HL-60/S4 treated with phorbol 12-myristate 13-acetate at 8.2 ng/mL for 4 days and 3 days (cell line): Measurements from ENCODE around the gene ST3GAL5.

Experiments used
- in situ Hi-C: fragments of 300-500 bp; cut with MboI; formaldehyde crosslinking; loops from 2 replicates; pipeline ENCODE4 v1.15.0; 2022; ENCODE audit warnings: low sequenced_read_pairs

ST3GAL5 gene

DNA sequence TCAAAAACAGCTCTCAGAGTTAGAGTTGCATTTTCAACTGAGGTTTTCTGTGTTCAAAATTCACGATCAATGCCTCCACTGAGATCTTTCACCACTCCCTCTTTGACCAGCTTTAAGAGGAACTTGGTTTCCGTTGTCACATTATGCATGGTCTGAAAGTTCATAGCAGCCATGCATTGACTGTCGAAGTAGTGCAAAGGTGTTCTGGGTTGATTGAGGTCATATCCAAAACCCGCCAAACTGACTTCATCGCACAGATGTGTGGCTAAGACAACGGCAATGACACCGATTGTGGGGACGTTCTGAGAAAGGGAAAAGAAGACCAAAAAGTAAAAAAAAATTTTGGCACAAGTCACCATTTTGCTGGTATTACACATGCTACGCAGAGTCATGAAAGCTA lies 48.7 kb downstream of the ST3GAL5 start:
- in situ Hi-C loops = no loop called here

GRCh38 chr2:85839461-85839860 lies 49.3 kb downstream of the ST3GAL5 start:
- in situ Hi-C loops = no loop called here

DNA sequence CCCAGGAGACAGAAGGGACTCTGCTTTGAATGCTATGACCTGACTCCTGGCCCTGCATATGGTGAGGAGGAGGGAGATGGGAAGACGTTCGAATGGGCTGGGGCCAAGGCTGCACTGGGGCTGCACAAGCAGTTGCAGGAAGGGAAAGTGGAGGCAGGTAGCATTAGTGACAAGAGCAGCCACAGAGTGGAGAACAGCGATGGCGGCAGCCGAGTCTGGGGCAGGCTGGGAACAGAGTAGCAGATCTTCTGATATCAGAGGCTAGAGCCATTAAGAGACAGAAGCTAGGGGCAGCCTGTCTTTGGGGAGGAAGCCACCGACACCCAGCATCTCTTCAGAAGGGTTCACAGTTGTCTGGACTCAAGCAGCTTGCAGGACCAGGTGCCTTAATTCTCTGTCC lies 50.1 kb downstream of the ST3GAL5 start:
- in situ Hi-C loops = no loop called here

DNA sequence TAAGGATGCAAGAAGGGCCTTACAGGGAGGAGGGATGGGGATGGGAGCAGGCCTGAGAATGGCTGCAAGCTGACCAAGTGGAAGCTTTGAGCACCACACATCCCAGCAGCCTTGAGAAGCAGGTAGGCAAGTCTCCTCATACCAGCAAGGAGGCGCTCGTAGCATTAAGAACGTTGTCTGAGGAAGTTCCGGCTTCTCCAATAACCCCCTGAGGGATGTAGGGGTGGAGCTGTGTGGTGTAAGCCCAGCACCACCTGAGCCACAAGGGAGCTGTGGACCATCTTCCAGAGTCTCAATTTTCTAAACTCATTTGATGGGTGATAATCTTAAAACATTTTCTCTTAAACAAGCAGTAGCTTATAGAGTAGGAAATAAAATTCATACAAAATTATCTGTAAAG lies 50.6 kb downstream of the ST3GAL5 start:
- in situ Hi-C loops = no loop called here

DNA sequence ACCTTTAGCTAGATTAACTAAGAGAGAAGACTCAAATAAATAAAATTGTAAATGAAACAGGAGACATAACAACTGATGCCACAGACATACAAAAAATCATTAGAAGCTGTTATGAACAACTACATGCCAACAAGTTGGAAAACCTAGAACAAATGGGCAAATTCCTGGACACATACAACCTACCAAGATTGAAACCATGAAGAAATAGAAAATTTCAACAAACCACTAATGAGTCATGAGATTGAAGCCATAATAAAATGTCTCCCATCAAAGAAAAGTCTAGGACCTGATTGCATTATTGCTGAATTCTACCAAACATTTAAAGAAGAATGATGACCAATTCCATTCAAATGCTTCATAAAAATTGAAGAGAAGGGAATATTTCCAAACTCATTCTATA lies 54.3 kb downstream of the ST3GAL5 start:
- in situ Hi-C loops = no loop called here

GRCh38 chr2:85831735-85832134 lies 57.1 kb downstream of the ST3GAL5 start:
- in situ Hi-C loops = no loop called here

DNA sequence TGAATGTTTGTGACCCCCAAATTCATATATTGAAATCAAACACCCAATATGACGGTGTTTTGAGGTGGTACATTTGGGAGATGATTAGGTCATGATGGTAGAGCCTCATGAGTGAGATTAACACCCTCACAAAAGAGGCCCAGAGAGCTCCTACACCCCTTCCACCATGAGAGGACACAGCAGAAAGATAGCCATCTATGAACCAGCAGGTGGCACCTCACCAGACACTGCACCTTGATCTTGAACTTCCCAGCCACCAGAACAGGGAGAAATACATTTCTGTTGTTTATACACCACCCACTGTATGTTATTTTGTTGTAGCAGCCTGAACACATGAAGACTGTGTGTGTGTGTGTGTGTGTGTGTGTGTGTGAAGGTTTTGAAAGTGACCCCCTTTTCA lies 58.1 kb downstream of the ST3GAL5 start:
- in situ Hi-C loops = no loop called here

- in situ Hi-C loops = loop anchor here (5.0 kb wide), 1 partner anchor 248 kb away; no protein-coding TSS in a partner anchor
These were observed 59.4 kb downstream of the ST3GAL5 start for GRCh38 chr2:85829394-85829793.

DNA sequence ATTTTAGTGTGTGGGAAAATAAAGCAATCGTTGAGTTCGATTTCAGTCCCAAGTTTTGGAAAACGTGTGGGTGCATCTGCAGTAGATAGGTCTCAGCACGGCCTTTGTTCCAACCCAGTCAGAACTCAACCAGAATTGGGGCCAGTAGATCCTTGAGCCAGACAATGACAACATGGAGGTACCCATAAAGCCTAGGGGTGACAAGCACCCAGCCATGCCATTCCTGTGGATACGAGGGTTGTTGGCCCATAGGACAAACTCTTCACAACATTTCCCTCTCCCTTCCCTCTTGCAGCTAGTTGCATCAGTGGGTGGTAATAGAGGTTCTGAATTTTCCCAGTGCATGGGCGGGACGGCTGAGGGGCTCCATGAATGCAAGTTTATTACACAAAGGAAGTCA lies 60.1 kb downstream of the ST3GAL5 start:
- in situ Hi-C loops = loop anchor here (5.0 kb wide), 1 partner anchor 249 kb away; no protein-coding TSS in a partner anchor

DNA sequence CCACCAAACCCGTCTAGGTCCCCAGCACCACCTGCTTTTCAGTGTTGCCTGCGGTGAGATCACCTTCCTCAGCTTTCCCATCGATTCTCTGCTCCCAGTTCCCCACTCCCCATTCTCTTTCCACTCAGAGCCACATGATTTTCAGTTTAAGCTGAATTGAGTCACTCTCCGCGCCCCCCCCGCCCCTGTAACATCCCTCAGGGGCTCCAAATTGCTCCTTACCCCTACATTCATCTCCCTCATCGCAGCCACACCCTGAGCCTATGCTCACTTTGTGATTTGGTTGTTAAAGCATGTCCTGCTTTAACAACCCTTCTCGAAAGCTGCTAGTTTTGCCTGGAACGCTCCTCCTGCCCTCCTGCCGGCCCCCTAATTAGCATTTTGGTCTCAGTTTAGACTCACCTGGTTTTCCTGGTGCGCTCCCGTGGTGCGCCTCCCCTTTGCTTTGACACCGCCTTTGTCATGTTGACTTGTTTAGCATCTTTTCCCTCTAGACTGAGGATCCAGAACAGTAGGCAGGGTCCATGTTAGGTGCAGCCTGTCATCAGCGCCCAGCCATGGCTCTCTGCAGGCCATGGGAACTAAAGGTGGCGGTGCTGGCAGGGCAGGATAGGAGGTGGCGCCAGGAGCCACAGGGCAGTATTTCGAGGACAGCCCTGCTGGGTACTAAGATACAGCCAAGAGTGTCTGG lies 60.8 kb downstream of the ST3GAL5 start:
- in situ Hi-C loops = loop anchor here (5.0 kb wide), 1 partner anchor 249 kb away; no protein-coding TSS in a partner anchor

DNA sequence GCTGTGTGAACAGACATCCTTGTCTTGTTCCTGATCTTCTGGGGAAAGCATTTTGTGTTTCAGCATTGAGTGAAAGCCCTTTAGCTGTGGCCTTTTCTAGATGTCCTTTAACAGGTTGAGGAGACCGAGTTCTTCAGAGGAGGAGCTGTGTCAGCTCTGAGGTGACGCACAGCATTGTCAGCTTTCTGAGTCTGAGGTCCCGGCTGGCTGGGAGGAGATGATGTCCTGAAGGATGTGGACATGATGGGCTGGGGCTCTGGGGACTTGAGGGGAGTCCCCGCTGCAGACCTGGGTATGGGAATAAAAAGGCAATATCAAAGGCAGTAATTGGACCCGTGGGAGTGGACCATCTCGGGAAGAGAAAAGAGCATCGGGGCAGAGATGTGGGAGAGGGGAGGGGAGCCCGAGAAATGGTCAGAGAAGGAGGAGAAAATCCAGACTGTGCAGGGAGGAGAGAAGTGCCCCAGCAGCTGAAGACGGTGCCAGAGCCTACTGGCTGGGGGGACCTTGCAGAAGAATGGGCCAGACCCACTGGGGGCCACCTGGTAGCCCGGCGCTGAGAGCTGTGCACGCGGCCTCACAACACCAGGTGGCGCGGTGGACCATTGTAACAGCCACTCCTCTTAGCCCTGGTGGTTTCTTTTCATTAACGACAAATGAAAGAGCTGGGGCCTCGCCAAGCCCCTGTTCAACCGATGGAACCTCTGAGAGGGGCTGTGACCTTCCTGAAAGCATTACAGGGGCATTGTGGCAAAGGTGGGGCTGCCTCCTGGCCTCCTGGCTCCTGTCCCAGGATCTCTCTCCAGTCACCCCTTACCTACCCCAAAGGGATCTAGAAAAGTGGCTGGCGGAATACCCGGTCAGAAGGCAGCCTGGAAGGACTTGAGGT lies 61.6 kb downstream of the ST3GAL5 start:
- in situ Hi-C loops = loop anchor here (5.0 kb wide), 1 partner anchor 250 kb away; no protein-coding TSS in a partner anchor

DNA sequence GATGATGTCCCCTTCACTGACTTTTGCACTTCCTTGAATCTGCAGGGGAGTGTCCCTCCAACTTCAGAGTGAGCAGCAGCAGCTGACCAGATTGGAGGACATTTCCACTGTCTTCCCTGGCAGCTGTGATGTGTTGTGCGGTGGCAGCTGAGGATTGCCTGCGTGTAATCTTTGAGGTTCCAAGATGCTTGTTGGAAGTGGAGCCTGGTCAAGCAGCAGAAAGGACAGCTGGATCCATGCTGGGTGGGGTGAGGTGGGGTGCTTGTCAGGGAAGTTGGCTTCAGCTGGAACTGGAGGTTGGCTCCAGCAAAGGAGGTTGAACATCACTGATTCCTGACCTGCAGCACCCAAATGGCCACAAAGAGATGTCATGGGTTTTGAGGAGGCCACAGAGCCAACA lies 64.8 kb downstream of the ST3GAL5 start:
- in situ Hi-C loops = no loop called here

DNA sequence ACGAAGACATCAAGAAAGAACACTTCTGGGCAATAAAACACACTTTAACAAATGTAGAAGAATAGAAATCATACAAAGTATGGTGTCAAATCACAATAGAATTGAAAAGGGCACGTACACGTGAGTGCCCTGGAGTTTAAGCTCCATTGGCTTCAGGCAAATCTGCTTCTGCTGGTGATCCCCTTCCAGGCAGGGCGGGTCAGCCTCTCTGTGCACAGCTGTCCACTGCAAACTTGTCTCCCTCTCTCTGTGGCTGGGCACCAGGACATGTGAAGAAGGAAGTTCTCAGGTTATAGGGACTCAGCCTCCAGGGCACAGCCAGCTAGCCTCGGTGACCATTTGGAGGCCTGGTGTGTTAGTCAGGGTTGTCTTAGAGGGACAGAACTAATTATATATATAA lies 66.0 kb downstream of the ST3GAL5 start:
- in situ Hi-C loops = no loop called here

GRCh38 chr2:85819811-85820510 lies 68.8 kb downstream of the ST3GAL5 start:
- in situ Hi-C loops = loop anchor here (10.0 kb wide), 1 partner anchor 75 kb away; no protein-coding TSS in a partner anchor

GRCh38 chr2:85814802-85815550 lies 73.8 kb downstream of the ST3GAL5 start:
- in situ Hi-C loops = loop anchor here (10.0 kb wide), 1 partner anchor 70 kb away; no protein-coding TSS in a partner anchor

GRCh38 chr2:85813982-85814801 lies 74.6 kb downstream of the ST3GAL5 start:
- in situ Hi-C loops = loop anchor here (10.0 kb wide), 1 partner anchor 69 kb away; no protein-coding TSS in a partner anchor

DNA sequence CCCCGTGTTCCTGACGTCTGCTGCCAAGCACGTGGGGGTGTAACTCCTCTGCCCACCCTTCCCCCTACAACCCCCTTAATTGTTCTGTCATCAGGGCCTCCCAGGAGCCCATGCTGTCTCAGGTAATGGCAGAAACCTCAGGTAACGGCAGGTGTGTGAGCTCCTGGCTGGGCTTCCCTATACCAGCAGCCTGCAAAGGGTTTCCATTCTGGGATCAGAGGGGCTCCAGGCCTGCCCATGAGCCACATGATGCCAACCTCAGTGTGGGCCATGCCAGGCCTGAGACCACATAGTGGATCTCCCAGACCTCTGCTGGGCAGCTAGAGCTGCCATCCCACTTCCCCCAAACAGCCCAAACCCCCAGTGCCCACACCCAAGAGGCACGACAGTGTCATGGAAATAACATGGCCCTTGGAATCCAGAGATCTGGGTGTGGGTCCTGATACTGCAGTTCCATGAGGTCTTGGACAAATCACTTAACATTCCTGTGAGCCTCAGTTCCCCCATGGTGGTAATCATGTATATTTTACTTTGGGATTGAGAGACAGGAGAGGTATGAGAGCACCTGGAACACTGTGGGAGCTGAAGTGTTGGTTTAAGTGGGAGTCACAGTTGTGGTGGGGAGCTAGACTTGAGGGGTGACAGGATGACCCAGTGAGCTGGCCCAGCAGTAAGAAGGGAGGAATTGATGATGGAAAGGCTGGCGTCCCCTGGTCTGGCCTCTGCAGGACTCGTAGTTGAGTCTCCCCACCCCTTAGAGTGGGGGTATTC lies 75.4 kb downstream of the ST3GAL5 start:
- in situ Hi-C loops = loop anchor here (10.0 kb wide), 1 partner anchor 69 kb away; no protein-coding TSS in a partner anchor

- in situ Hi-C loops = loop anchor here (10.0 kb wide), 1 partner anchor 67 kb away; no protein-coding TSS in a partner anchor
These were observed 76.6 kb downstream of the ST3GAL5 start for GRCh38 chr2:85812094-85812735.
